ENCODE results near the gene COL20A1.

COL20A1 gene

DNA sequence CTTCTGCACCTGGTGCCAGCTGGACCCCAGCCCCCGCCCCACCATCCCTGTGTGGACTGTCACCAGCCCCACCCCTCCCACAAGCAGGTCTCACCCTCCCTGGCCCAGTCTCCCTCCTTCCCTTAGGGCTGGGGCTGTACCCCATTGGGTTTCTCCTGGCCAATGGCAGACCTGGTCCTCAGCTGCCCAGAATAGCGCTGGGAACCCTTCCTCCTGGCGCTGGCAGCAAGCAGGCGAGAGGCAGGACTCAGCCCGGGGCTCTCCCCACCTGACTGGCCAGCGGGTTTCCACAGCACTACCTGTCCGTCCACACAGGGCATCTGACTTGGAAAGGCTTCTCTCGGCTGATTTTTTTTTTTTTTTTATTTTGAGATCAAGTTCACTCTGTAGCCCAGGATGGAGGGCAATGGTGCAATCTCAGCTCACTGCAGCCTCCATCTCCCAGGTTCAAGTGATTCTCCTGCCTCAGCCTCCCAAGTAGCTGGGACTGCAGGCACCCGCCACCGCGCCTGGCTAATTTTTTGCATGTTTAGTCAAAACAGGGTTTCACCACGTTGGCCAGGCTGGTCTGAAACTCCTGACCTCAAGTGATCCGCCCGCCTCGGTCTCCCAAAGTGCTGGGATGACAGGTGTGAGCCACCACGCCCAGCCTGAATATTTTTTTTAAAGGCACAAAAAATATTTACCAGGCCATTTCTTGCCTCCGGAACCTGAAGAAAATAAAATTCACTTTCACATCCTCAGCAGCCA, 89.7 kb downstream of the COL20A1 start:
- TF ChIP-seq, protein P1, sequence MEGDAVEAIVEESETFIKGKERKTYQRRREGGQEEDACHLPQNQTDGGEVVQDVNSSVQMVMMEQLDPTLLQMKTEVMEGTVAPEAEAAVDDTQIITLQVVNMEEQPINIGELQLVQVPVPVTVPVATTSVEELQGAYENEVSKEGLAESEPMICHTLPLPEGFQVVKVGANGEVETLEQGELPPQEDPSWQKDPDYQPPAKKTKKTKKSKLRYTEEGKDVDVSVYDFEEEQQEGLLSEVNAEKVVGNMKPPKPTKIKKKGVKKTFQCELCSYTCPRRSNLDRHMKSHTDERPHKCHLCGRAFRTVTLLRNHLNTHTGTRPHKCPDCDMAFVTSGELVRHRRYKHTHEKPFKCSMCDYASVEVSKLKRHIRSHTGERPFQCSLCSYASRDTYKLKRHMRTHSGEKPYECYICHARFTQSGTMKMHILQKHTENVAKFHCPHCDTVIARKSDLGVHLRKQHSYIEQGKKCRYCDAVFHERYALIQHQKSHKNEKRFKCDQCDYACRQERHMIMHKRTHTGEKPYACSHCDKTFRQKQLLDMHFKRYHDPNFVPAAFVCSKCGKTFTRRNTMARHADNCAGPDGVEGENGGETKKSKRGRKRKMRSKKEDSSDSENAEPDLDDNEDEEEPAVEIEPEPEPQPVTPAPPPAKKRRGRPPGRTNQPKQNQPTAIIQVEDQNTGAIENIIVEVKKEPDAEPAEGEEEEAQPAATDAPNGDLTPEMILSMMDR (conservative IDR thresholded peaks at IDR 0.05; ENCODE audit: control insufficient read depth, insufficient read depth, low read depth, low read length): no peak
- no peak for DNase-seq (ENCODE audit: low read depth)
- H3K4me3 ChIP-seq (ENCODE audit: control insufficient read depth, low read depth, low read length): no peak overlapping the region

DNA sequence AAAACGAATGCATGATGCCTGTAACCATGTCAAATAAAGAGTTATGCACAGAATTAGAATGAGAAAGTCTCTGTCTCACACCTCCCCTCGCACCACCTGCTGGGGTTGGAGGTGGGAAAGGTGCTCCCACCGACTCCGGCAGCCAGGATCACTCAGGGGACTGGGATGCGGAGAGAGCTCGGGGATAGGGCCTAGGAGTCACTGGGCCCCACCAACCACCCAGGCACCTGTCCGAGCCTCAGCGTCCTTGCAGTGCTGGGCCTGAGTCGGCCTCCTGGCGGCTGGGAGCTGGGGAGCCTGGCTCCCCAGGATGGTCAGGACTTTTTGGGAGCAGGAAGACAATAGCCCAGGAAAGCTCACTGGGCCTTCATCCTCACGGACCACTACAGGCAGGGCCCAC, 90.6 kb downstream of the COL20A1 start:
- no peak overlapping the region for H3K4me3 ChIP-seq (ENCODE audit: control insufficient read depth, low read depth, low read length)
- TF ChIP-seq, protein P1 (conservative IDR thresholded peaks at IDR 0.05; ENCODE audit: control insufficient read depth, insufficient read depth, low read depth, low read length): no peak
- no peak for DNase-seq (ENCODE audit: low read depth)

DNA sequence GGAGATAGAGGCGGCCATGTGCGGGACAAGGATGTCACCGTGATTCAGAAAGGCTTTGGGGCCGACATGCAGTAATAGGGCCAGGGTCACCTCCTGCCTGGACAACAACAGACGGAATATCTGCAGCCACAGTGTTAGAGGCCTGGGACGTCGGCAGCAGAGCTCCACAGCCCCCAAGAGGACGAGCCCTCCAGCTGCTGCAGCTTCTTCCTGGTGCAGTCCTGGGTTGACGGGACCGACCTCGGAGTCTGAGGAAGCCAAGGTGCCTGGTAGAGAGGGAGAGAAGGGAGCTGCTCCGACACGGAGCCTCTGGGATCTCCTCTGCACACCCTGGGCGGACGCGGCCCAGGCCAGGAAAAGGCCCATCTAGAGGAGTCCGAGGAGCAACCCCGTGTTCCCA, 91.3 kb downstream of the COL20A1 start:
- TF ChIP-seq, protein P1 (conservative IDR thresholded peaks at IDR 0.05; ENCODE audit: control insufficient read depth, insufficient read depth, low read depth, low read length): no peak
- H3K4me3 ChIP-seq (ENCODE audit: control insufficient read depth, low read depth, low read length): no peak overlapping the region
- no peak for DNase-seq (ENCODE audit: low read depth)
